Measurements from ENCODE around the gene SLCO4A1.

Gene SLCO4A1

DNA sequence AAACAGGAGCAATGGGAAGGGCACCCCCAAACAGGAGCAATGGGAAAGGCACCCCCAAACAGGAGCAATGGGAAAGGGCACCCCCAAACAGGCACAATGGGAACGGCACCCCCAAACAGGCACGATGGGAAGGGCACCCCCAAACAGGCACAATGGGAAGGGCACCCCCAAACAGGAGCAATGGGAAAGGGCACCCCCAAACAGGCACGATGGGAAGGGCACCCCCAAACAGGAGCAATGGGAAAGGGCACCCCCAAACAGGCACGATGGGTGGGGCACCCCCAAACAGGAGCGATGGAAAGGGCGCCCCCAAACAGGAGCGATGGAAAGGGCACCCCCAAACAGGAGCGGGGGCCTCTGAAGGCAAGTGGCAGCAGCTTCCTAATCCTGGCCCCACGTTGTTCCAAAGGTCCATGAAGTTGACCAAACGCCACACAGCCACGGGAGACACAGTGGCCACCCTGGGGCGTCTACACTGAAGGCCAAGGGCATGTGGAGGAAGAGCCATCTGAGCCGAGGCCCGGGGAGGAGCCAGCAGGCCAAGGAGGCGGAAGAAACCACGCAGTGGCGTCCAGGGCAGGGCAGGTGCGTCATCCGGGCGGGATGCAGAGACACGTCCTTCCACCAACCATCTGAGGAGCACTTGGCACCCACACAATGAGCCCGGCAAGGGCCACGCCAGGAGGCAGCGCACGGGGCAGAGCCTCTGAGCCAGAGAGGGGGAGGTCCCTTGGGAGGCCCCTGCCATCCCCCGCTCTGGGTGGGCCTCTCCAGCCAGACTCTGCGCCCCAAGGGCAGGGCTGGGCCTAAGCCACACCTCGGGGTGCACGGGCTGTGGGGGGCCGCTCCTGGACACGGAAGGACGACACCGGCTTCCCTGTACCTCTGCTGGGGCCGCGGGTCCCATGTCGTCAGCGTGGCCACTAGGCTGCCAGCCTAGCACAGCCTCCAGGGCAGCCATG lies 44.8 kb downstream of the SLCO4A1 start:
- no peak for DNase-seq (ENCODE audit: low read depth in 2 of 2)

DNA sequence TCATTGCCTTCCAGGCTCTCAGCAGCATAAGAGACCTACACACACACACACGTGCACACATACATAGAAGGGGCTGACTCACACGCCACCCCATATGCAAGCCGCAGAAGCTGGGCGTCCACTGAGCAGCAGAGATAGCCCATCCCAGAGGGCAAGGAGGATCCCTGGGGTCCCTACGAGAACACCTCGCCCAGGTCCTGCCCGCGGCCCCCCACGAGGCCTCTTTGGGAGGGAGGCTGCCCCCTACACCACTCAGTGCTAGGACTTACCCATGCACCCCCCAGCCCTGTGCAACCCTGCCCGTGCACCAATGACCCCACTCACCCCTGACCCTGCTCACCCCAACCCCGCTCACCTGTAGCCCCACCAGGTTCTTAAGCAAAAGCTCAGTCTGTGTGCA lies 45.8 kb downstream of the SLCO4A1 start:
- no peak for DNase-seq (ENCODE audit: low read depth in 2 of 2)

- DNase-seq (ENCODE audit: low read depth in 2 of 2), result no peak
Measured at GRCh38 chr20:62688855-62689460, 46.7 kb downstream of the SLCO4A1 start.

DNA sequence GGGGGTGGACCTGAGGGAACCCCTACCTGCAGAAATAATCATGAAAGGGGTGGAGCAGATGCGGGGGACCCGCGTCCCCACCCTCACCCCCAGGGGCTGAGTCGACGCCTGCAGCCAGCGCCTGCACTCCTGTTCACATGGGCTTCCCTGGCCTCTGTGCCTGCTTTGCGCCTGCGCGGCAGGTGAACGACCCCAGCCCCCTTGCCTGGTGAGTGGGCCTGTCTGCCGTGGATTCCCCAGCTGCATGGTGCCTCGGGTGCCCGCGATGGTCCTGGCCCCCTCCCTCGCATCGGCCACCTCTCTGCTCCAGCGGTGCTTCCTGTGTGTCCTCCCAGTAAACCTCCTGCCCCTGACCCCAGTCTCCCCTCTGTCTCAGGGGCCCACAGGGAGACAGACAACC lies 47.6 kb downstream of the SLCO4A1 start:
- no peak for DNase-seq (ENCODE audit: low read depth in 2 of 2)

GRCh38 chr20:62690261-62690820 lies 48.0 kb downstream of the SLCO4A1 start:
- no peak for DNase-seq (ENCODE audit: low read depth in 2 of 2)

GRCh38 chr20:62691487-62691886 lies 49.2 kb downstream of the SLCO4A1 start:
- DNase-seq (ENCODE audit: low read depth in 2 of 2), result no peak

DNA sequence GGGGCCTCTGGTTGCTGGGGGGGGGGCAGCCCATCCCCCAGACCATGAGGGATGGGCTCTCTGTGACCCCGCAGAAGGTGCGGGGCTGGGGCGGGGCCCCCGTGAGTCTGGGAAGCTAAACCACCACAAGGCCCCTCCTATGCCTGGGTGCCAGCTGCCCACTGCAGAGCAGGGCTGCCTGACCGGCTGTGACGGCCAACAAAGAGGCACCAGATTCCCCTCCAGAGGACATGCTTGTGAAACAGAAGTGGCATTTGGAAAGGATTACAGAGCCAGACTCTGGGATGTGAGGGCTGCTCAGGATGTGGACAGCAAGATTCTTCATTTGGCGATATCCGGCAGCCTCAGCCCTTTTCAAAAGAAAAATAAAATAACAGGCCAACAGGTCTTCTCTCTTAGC lies 49.9 kb downstream of the SLCO4A1 start:
- no peak for DNase-seq (ENCODE audit: low read depth in 2 of 2)

GRCh38 chr20:62692801-62693523 lies 50.7 kb downstream of the SLCO4A1 start:
- no peak for DNase-seq (ENCODE audit: low read depth in 2 of 2)

DNA sequence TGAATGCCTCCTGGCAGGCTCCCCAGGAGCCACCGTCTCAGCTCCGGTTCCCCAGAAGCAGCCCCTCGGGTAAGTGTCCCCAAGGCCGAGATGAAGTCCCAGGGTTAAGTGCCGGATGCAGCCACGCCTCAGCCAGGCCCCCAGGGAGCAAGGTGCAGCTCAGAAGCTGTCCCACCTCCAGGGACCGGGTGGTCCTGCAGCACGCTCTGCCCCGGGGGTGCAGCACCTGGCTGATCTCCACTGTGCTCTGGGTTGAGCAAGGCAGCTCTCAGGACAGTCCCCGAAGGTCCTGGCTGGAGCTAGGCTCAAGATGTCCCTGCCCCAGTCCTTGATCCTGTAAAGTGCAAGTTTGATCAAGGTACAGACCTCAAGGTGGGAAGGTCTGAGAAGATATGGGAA lies 51.2 kb downstream of the SLCO4A1 start:
- DNase-seq (ENCODE audit: low read depth in 2 of 2), result no peak

DNA sequence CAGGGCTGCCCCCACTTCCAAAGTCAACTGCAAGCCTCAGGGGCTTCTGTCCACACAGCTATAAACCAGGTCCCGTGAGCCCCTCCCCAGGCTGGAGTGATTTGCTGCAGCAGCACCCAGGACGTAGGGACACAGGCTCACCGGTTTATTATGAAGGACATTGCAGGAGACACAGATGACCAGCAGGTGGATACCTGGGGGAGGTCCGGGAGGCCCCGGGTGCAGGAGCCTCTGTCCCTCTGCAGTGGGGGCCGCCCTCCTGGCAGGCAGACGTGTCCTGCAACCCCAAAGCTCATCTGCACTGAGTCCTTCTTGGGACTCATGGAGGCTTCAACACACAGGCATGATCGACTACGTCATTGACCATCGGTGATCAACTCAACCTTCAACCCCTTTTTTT lies 51.8 kb downstream of the SLCO4A1 start:
- DNase-seq (ENCODE audit: low read depth in 2 of 2), result no peak

DNA sequence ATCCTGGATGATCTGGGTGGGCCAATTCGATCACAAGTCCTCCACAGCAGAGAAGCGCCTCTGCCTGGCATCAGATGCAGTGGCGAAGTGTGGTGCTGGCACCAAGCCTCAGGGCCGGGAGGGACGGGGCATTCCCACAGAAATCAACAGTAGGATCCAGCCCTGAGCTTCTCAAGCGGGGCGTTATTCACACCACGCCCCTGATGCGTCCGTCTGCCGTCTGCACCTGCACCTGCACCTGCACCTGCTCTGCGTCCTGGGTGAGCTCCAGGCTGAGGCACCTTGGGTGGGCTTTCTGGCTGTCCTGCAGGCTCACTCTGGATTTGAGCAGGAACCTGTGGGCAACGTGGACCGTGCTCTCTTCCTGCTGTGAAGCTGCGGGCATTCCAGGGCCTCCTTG lies 52.6 kb downstream of the SLCO4A1 start:
- DNase-seq (ENCODE audit: low read depth in 2 of 2), result no peak

DNA sequence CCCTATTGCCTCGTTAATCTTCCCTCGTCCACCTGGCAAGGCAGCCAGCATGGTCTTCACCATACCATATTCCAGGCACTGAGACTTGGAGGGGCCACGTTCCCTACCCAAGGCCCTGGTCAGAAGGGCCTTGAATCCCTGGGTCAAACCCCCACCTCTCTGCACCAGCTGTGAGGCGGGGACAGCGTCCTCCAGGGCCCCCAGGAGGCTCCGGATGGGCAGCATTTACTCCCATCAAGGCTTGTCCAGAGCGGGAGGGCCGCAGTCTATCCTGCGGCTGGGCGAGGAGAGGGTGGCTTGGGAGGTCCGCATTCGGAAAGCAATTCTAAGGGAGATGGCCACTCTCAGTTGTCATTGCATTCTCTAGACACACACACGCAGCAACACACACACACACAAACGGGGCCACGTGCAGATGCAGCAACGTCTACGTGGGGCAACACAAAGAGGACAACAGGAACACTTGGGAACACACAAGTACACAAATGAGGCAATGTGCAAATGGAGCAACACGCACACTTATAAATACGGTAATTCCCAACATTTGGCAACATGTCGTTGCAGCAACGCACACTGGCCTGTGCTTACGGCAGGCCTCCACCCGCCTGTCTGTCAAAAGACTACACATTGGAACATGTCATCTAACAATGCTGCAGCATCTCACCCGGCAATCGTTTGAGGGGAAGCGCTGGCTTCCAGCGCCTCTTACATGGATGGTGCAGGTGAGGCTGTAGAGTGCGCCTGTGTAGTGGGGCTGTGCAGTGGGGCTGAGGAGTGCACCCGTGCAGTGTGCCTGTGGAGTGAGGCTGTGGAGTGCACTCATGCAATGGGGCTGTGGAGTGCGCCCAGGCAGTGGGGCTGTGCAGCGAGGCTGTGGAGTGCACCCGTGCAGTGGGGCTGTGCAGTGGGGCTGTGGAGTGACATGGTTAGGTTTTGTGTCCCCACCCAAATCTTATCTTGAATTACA lies 53.4 kb downstream of the SLCO4A1 start:
- no peak for DNase-seq (ENCODE audit: low read depth in 2 of 2)

DNA sequence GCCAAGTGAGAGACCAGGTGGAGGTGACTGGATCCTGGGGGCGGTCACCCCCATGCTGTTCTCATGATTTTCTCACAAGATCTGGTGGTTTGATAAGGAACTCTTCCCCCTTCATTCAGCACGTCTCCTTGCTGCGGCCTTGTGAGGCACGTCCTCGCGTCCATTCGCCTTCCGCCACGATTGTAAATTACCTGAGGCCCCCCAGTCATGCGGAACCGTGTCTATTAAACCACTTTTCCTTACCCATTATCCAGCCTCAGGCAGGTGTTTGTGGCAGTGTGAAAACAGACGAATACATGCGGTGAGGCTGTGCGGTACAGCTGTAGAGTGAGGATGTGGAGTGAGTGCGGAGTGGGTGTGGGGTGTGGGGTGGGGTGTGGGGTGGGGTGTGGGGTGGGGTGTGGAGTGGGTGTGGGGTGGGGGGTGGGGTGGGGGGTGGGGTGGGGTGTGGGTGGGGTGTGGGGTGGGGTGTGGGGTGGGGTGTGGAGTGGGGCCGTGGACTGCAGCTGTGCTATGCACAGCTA lies 54.2 kb downstream of the SLCO4A1 start:
- no peak for DNase-seq (ENCODE audit: low read depth in 2 of 2)

- DNase-seq (ENCODE audit: low read depth in 2 of 2), result no peak
Measured at GRCh38 chr20:62696989-62697388, 54.7 kb downstream of the SLCO4A1 start.

GRCh38 chr20:62697468-62697912 lies 55.2 kb downstream of the SLCO4A1 start:
- DNase-seq (ENCODE audit: low read depth in 2 of 2), result no peak

- DNase-seq (ENCODE audit: low read depth in 2 of 2), result no peak
Measured at GRCh38 chr20:62698231-62698630, 55.9 kb downstream of the SLCO4A1 start.

- DNase-seq (ENCODE audit: low read depth in 2 of 2), result no peak
Measured at GRCh38 chr20:62699296-62699695, 57.0 kb downstream of the SLCO4A1 start.

DNA sequence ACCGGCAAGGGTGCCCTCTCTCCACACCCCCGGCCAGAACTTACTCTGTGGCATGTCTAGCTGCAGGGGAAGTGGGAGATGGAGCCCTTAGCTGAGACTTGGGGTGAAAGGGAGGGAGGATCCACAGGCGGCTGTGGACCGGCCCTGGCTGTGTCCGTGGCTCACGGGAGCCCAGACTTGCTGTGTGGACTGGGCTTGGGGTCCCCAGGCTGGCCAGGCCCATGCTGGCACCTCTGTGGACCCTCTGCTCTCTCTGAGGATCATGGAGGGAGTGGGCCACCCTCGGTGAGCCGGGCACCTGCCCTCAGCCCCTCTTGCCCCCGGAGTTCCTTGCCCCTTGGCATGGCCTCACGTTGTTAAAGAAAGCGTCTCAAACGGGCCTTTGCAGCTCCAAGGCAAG lies 57.4 kb downstream of the SLCO4A1 start:
- no peak for DNase-seq (ENCODE audit: low read depth in 2 of 2)

GRCh38 chr20:62700261-62700930 lies 58.1 kb downstream of the SLCO4A1 start:
- DNase-seq (ENCODE audit: low read depth in 2 of 2), result no peak
